AML-193 (cell line): ENCODE measurements around the gene WFDC8.
A peak's percentile ranks its signal among the peaks of the same experiment; 100 is the strongest.
"Not testable (repeated sequence)": the region's sequence is repeated elsewhere in the genome, so short reads cannot be mapped to it uniquely, and the experiment has no call there.

Experiments used
- DNase-seq, 2 experiments: peaks; one replicate each; lab custom pipeline; 2025; lab: John Stamatoyannopoulos, UW

WFDC8 gene

GRCh38 chr20:45579184-45579583 is at the start of gene WFDC8:
Gene WFDC8 (minus strand): TSS chr20:45579284. CDS start chr20:45579247, 37 bp downstream.
- no peak for DNase-seq

DNA sequence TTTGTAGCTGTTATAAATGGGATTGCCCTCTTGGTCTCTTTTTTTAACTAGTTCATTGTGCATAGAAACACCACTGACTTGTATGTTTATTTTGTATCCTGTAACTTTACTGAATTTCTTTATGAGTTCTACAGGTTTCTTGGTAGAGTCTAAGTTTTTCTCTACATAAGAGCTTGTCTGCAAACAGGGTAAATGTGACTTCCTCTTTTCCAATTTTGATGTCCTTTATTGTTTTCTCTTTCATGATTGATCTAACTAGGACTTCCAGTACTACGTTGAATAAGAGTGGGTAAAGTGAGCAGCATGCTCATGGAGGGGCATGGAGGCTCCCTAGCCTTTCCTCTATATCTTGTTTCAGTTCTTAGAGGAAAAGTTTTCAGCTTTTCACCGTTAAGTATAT is 47.5 kb upstream of the WFDC8 start:
- no peak for DNase-seq

- DNase-seq, result no peak
These were observed 42.5 kb upstream of the WFDC8 start for GRCh38 chr20:45621593-45621992.

DNA sequence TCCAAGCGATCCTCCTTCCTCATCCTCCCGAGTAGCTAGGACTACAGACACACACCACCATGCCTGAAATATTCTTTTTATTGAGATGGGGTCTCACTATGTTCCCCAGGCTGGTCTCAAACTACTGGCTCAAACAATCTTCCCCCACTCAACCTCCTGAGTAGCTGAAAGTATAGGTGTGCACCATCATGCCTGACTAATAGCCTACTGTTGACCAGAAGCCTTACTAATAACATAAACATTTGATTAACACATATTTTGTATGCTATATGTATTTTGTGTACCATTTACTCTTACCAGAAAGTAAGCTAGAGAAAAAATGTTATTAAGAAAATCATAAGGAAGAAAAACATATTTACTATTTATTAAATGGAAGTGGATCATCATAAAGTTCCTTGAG is 38.5 kb upstream of the WFDC8 start:
- DNase-seq, result no peak

DNA sequence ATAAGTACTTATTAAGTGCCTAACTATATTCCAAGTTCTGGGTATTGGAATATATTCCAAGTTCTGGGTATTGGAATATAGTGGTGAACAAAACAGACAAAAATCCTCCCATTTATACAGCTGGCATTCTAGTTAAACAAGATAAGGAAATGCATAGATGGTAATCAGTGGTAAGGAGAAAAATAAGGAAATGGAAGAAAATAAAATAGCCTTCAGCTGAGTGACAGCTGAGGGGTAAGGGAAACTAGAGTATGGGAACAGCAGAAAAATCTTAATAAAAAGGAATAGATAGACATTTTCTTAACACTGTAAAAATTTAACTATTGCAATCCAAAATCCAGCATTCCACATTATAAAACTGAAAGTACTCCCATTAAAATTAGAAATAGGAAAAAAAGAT is 33.2 kb upstream of the WFDC8 start:
- DNase-seq, result no peak

- DNase-seq, result peak in 1 of 2 experiments; percentile 0
These were observed 32.0 kb upstream of the WFDC8 start for GRCh38 chr20:45611054-45611453.

DNA sequence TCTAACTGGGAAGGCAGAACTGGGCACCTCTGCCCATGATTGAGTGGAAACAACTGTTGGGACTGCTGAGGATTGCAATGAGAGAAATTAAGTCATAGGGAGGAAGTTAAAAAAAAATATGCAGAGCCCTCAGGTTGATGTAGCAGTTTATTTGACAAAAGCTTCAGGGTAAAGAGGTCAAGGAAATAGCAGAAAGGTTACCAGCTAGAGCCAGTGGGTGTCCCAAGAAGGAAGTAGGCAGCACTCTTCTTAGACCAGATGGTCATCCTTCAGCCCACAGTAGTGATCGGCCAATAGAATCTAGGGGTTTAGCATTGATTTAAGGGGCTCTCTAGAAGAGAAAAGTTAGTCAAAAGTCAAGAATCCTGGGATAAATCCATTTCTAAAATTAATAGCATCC is 28.7 kb upstream of the WFDC8 start:
- no peak for DNase-seq

GRCh38 chr20:45595235-45595634 is 16.2 kb upstream of the WFDC8 start:
- DNase-seq, result no peak

DNA sequence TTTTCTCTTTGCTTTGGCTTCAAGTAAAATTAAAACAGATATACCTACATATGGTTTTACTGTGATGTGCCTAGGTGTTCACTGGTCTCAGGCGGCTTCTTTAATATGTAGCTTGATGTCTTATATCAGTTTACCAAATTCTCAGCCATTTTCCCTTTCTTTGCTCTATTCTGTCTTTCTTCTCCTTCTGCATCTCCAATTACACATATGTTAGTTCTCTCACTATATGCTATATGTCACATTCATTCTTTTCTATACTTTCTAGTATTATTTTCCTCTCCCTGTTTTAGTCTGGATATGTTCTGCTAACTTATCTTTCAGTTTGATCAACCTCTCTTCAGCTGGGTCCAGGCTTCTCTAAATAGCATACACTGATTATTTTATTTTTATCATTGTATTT is 14.4 kb upstream of the WFDC8 start:
- no peak for DNase-seq

GRCh38 chr20:45592574-45593189 is 13.6 kb upstream of the WFDC8 start:
- peak; percentile 67 to 75 for DNase-seq

DNA sequence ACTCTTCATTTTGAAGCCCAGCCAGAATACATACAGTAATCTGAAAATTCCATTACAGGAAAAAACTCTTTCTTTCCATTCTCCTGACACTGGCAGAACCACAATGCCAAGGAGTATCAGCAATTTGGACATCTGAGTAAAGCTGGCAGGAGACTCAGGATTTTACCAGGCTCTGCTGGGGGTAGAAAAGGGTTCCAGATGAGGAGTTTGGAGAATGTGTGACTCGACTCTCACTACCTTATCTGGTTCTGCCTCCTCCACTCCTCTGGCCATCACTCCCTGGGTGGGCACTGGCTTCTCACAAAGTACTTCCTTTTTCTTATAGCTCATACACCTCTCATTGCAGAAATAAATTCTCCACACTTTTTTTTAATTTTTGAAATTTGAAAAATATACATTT is 10.6 kb upstream of the WFDC8 start:
- DNase-seq, result no peak

GRCh38 chr20:45588800-45589199 is 9.7 kb upstream of the WFDC8 start:
- DNase-seq, result no peak

- DNase-seq, result not testable (repeated sequence)
These were observed 6.9 kb upstream of the WFDC8 start for GRCh38 chr20:45585986-45586385.

DNA sequence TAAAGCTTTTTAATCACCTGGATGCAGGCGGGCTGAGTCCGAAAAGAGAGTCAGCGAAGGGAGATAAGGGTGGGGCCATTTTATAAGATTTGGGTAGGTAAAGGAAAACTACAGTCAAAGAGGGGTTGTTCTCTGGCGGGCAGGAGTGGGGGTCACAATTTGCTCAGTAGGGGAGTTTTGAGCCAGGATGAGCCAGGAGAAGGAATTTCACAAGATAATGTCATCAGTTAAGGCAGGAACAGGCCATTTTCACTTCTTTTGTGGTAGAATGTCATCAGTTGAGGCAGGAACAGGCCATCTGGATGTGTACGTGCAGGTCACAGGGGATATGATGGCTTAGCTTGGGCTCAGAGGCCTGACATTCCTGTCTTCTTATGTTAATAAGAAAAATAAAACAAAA is 5.2 kb upstream of the WFDC8 start:
- not testable (repeated sequence) for DNase-seq

DNA sequence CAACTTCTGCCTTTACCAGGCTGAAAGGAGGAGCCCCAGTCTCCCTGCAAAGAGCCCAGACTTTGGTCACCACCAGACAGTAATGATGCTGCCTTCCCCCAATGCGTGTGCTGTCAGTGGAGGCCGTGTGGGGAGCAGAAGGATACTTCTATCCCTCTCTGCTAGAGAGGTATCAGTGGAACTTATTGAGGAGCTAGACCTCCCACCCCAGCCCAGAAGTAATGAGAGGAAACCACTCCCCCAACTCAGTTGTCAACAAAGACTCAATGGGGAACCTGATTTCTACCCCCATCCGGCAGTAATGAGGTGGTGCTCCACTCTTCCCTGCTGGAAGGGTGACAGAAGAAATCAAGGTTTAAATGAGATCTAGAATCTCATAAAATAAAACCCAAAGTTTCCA is 4.4 kb upstream of the WFDC8 start:
- DNase-seq, result no peak

GRCh38 chr20:45581702-45582101 is 2.6 kb upstream of the WFDC8 start:
- DNase-seq, result no peak

DNA sequence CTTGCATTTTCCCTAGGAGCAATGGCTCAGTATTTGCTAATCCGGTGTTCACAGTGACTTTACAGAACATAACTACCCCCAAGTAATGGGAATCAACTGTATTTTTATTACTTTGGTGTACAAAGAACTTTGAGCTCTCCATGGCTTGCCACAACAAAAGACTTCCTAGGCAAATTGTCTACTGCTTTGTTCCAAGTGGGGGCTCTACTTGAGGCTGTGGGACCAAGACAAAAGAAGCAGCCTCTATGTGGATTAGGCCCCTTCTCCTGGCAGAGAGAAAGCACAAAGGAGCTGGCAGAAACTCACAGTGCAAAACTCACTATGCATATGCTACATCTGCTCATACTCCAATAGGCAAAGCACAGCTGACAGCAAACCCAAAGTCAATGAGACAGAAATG is 853 bp downstream of the WFDC8 start:
- DNase-seq, result no peak

DNA sequence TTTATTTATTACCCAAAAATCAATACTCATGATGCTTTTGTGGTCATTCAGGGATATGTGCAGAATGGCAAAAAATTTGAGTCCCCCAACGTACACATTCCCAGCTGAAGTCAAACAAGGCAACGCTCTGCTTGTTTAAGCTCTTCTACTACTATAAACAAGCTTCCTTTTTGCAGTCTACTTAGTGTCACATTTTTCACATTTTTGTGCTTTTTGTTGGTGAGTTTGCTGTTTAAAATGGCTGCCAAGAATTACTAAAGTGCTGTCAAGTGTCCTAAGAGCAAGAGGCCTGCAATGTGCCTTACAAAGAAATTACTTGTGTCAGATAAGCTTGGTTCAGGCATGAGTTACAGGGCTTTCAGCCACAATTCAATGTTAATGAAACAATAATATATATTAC is 2.1 kb downstream of the WFDC8 start:
- no peak for DNase-seq

DNA sequence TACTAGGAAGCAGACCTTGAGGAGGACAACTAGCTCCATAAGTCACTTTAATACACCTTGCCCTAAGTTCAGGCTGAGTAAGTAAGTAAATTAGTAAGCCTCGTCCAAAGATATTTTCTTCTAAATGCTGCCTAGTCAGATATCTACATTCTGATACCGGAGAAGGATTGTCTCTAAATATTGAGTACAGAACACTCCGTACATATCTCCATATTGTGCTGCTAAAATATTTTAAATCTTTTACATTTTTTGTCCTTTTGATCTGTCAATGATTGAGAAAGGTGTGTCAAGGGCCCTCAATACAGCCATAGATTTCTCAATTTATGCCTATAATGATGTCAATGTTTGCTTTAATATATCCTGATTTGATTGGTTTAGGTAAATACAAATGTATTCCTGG is 3.2 kb downstream of the WFDC8 start:
- DNase-seq, result no peak

DNA sequence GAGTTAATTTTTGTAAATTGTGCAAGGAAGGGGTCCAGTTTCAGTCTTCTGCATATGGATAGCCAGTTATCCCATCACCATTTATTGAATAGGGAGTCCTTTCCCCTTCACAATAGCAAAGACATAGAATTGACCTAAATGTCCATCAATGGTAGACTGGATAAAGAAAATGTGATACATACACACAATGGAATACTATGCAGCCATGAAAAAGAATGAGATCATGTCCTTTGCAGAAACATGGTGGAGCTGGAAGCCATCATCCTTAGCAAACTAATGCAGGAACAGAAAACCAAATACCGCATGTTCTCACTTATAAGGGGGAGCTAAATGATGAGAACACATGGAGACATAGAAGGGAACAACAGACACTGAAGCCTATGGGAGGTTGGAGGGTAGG is 9.4 kb downstream of the WFDC8 start:
- not testable (repeated sequence) for DNase-seq

- DNase-seq, result no peak
These were observed 14.3 kb downstream of the WFDC8 start for GRCh38 chr20:45564760-45565276.

GRCh38 chr20:45555198-45555597 is 23.9 kb downstream of the WFDC8 start:
- DNase-seq, result no peak

- no peak for DNase-seq
These were observed 26.6 kb downstream of the WFDC8 start for GRCh38 chr20:45552456-45552855.

DNA sequence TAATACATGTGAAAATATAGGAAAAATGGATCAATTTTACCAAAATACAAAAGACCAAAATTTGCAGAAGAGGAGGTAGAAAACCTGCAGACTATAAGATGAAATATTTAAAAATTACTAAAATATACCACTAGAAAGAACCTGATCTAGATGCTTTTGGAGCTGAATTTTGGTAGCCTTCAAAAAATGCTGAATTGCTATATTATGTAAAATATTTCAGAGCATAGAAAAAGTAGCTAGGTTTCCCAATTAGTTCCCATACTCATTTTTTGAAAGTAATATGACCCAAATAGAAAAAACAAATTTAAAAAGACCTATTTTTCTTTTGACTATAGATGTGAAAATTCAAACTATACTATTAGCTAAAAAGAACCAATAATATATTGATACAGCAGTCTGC is 28.3 kb downstream of the WFDC8 start:
- no peak for DNase-seq
